H9 (cell line): ENCODE results near the gene ANKRD7. TPM values are rescaled to one million over a fixed set of nuclear protein-coding genes. Genes with fewer than 3 reads are reported as not detected.
A peak's percentile ranks its signal among the peaks of the same experiment; 100 is the strongest.

Source experiments
- DNase-seq: peaks from one replicate; pipeline ENCODE4 v3.0.0-alpha.2; 2017
- H2AFZ ChIP-seq: one replicate; pipeline ENCODE4 v1.6.1; 2013; ENCODE audit warnings: mild to moderate bottlenecking, low read length, control low read depth, moderate library complexity
- H2AK5ac ChIP-seq: 2 replicates; pipeline ENCODE4 v1.6.1; 2013; ENCODE audit warnings: low read length, control low read depth, mixed read lengths; ENCODE audit not compliant: insufficient read length
- H2BK120ac ChIP-seq: one replicate; pipeline ENCODE4 v1.6.1; 2013; ENCODE audit warnings: low read depth, mild to moderate bottlenecking, low read length, control low read depth, inconsistent platforms; ENCODE audit not compliant: poor library complexity, severe bottlenecking
- H2BK12ac ChIP-seq: 2 replicates; pipeline ENCODE4 v1.6.1; 2013; ENCODE audit warnings: low read length, control low read depth, mixed read lengths, low read depth; ENCODE audit not compliant: insufficient read length
- H2BK15ac ChIP-seq: 2 replicates; pipeline ENCODE4 v1.6.1; 2013; ENCODE audit warnings: low read depth, low read length, control low read depth
- H2BK20ac ChIP-seq: one replicate; pipeline ENCODE4 v1.6.1; 2013; ENCODE audit warnings: low read depth, mild to moderate bottlenecking, low read length, control low read depth, inconsistent platforms; ENCODE audit not compliant: poor library complexity, severe bottlenecking
- H2BK5ac ChIP-seq: 2 replicates; pipeline ENCODE4 v1.6.1; 2013; ENCODE audit warnings: low read length, control low read depth, mixed read lengths; ENCODE audit not compliant: insufficient read length
- H3K14ac ChIP-seq: 2 replicates; pipeline ENCODE4 v1.6.1; 2013; ENCODE audit warnings: low read length, control low read depth; ENCODE audit not compliant: insufficient read depth
- H3K18ac ChIP-seq: 2 replicates; pipeline ENCODE4 v1.6.1; 2013; ENCODE audit warnings: low read depth, mild to moderate bottlenecking, mixed read lengths, low read length, control low read depth; ENCODE audit not compliant: insufficient read length
- H3K23ac ChIP-seq: 2 replicates; pipeline ENCODE4 v1.6.1; 2013; ENCODE audit warnings: low read length, control low read depth, mixed read lengths, low read depth; ENCODE audit not compliant: insufficient read length
- H3K23me2 ChIP-seq: 2 replicates; pipeline ENCODE4 v1.6.1; 2013; ENCODE audit warnings: low read depth, mild to moderate bottlenecking, mixed read lengths, low read length, control low read depth; ENCODE audit not compliant: insufficient read length, poor library complexity, severe bottlenecking
- H3K27ac ChIP-seq: 2 replicates; pipeline ENCODE4 v1.5.1; 2013; ENCODE audit warnings: low read length, control low read depth, mixed read lengths, low read depth; ENCODE audit not compliant: insufficient read length
- H3K27me3 ChIP-seq: 2 replicates; pipeline ENCODE4 v1.6.1; 2013; ENCODE audit warnings: low read length, control low read depth, inconsistent platforms; ENCODE audit not compliant: insufficient read depth
- H3K4ac ChIP-seq: 2 replicates; pipeline ENCODE4 v1.6.1; 2013; ENCODE audit warnings: low read depth, mild to moderate bottlenecking, control low read depth, inconsistent platforms, low read length, moderate library complexity
- H3K4me1 ChIP-seq: 2 replicates; pipeline ENCODE4 v1.6.1; 2013; ENCODE audit warnings: low read length, control low read depth, inconsistent platforms; ENCODE audit not compliant: insufficient read depth
- H3K4me2 ChIP-seq: 2 replicates; pipeline ENCODE4 v1.6.1; 2013; ENCODE audit warnings: low read length, control low read depth, mixed read lengths; ENCODE audit not compliant: insufficient read length, insufficient read depth
- H3K56ac ChIP-seq: 2 replicates; pipeline ENCODE4 v1.6.1; 2013; ENCODE audit warnings: low read depth, mild to moderate bottlenecking, mixed read lengths, low read length, control low read depth; ENCODE audit not compliant: insufficient read length
- H3K79me1 ChIP-seq: 2 replicates; pipeline ENCODE4 v1.6.1; 2013; ENCODE audit warnings: low read depth, mild to moderate bottlenecking, moderate library complexity, low read length, control low read depth, inconsistent platforms; ENCODE audit not compliant: insufficient read depth, poor library complexity, severe bottlenecking
- H3K79me2 ChIP-seq: 2 replicates; pipeline ENCODE4 v1.6.1; 2013; ENCODE audit warnings: low read length, control low read depth, inconsistent platforms; ENCODE audit not compliant: insufficient read depth
- H3K9ac ChIP-seq: 2 replicates; pipeline ENCODE4 v1.6.1; 2013; ENCODE audit warnings: low read length, control low read depth, mixed read lengths; ENCODE audit not compliant: insufficient read length; ENCODE audit errors: extremely low read depth
- H3K9me3 ChIP-seq: one replicate; pipeline ENCODE4 v1.6.1; 2013; ENCODE audit warnings: low read depth, low read length, inconsistent platforms; ENCODE audit not compliant: control insufficient read depth
- H3T11ph ChIP-seq: one replicate; pipeline ENCODE4 v1.6.1; 2013; ENCODE audit warnings: mild to moderate bottlenecking, low read length, control low read depth, inconsistent platforms
- H4K20me1 ChIP-seq: one replicate; pipeline ENCODE4 v1.6.1; 2013; ENCODE audit not compliant: control insufficient read depth, insufficient read length, insufficient read depth
- H4K5ac ChIP-seq: 2 replicates; pipeline ENCODE4 v1.6.1; 2013; ENCODE audit warnings: low read depth, mild to moderate bottlenecking, mixed read lengths, low read length, control low read depth; ENCODE audit not compliant: insufficient read length
- H4K8ac ChIP-seq: replicated peaks from 2 replicates; pipeline ENCODE4 v1.6.1; 2013; ENCODE audit warnings: low read length, control low read depth, mixed read lengths, low read depth; ENCODE audit not compliant: insufficient read length
- H4K91ac ChIP-seq: 2 replicates; pipeline ENCODE4 v1.6.1; 2013; ENCODE audit warnings: low read depth, mild to moderate bottlenecking, moderate library complexity, mixed read lengths, low read length, control low read depth; ENCODE audit not compliant: insufficient read length
- H3K27ac Mint-ChIP-seq, 3 experiments: 2 replicates in 2 of 3; 3 replicates in 1 of 3; pipeline ENCODE4 v1.8.0; 2020 to 2021; ENCODE audit warnings: mixed read lengths in 3 of 3, mild to moderate bottlenecking in 1 of 3, moderate library complexity in 1 of 3
- H3K27me3 Mint-ChIP-seq: 2 replicates; pipeline ENCODE4 v1.8.0; 2021; ENCODE audit warnings: low read depth, mild to moderate bottlenecking, moderate library complexity, mixed read lengths
- H3K36me3 Mint-ChIP-seq, 3 experiments: 2 replicates in 2 of 3; 3 replicates in 1 of 3; pipeline ENCODE4 v1.8.0; 2020 to 2021; ENCODE audit warnings: low read depth in 3 of 3, mixed read lengths in 3 of 3; ENCODE audit not compliant: insufficient read depth in 1 of 3
- H3K4me1 Mint-ChIP-seq, 2 experiments: 2 replicates each; pipeline ENCODE4 v1.8.0; 2020; ENCODE audit warnings: mixed read lengths in 2 of 2
- H3K4me3 Mint-ChIP-seq, 2 experiments: 2 replicates in 1 of 2; 3 replicates in 1 of 2; pipeline ENCODE4 v1.8.0; 2020 to 2021; ENCODE audit warnings: mild to moderate bottlenecking in 2 of 2, mixed read lengths in 2 of 2, moderate library complexity in 1 of 2
- H3K9me3 Mint-ChIP-seq, 2 experiments: 2 replicates in 1 of 2; 3 replicates in 1 of 2; pipeline ENCODE4 v1.8.0; 2020; ENCODE audit warnings: mild to moderate bottlenecking in 2 of 2, mixed read lengths in 2 of 2, moderate library complexity in 1 of 2
- WGBS: extraction: QIAGEN DNeasy Blood & Tissue Kit; methylation state at CpG from one replicate; pipeline ENCODE4 v1.1.7; 2013; ENCODE audit warnings: missing lambda C conversion rate, low lambda C conversion rate, mixed read lengths; ENCODE audit not compliant: insufficient read length; ENCODE audit errors: extremely low coverage; 5-methylcytosine and 5-hydroxymethylcytosine counted together
- total RNA-seq: library from RNA; stranded (reverse); gene quantifications from 2 replicates; pipeline ENCODE4 v1.2.1, GENCODE V29; 2021
- TF ChIP-seq, protein P1 (sequence below): fragments of 200-600 bp; sonication (generic); conservative IDR thresholded peaks from 3 replicates; pipeline ENCODE4 v1.8.0; 2021; ENCODE audit warnings: antibody characterized with exemption, mild to moderate bottlenecking

ANKRD7 gene
- total RNA-seq, 1 experiment from 2014 or later, result not detected

DNA sequence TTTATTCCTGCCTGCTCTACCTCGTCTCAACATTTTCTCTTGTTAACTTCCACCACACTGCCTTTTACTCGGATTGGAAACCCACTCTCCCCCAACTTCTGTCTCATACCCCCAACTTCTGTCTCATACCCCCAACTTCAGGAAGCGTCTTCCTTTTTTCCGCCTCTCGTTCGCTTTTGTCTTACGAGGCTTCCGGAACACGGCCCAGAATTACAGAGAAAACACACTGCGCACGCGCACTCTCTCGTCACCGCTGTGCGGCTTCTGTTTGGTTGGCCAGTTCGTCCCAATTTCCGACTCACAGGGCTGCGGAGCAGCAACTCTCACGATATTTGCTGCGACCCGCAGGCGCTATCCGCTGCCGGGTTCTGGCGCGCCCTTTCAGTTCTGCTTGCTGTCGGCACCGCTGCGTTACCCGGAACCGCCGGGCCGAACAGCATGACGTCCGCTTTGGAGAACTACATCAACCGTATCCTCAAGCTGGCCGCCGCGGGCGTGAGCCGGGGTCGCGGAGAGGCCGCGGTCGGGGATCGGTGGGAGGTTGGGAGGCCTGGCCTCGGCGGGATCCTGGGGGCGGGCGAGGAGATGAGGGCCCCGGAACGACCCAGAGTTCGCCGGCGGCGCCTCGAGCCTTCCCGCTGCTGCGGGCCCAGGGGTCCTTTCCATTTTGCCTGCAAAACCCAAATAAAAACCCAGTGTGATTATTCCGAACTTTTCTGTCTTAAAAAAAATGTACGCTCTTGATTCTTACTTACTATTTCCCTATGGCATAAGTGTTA lies 40.5 kb upstream of the ANKRD7 start, which contains the start of gene LSM8:
LSM8 (plus strand) TSS at position 379 of the 779 bp plus-strand sequence; CDS start at position 439, 60 bp downstream.
- H3K27me3 ChIP-seq, result no peaks in the 10 kb centered on the region
- TF ChIP-seq, protein P1, sequence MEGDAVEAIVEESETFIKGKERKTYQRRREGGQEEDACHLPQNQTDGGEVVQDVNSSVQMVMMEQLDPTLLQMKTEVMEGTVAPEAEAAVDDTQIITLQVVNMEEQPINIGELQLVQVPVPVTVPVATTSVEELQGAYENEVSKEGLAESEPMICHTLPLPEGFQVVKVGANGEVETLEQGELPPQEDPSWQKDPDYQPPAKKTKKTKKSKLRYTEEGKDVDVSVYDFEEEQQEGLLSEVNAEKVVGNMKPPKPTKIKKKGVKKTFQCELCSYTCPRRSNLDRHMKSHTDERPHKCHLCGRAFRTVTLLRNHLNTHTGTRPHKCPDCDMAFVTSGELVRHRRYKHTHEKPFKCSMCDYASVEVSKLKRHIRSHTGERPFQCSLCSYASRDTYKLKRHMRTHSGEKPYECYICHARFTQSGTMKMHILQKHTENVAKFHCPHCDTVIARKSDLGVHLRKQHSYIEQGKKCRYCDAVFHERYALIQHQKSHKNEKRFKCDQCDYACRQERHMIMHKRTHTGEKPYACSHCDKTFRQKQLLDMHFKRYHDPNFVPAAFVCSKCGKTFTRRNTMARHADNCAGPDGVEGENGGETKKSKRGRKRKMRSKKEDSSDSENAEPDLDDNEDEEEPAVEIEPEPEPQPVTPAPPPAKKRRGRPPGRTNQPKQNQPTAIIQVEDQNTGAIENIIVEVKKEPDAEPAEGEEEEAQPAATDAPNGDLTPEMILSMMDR, result no peak
- H3K9me3 ChIP-seq, result no peaks in the 10 kb centered on the region
- no peak within 1 kb of the TSS; the same call in 1 of the 2 replicates for H3K4ac ChIP-seq
- H3K27ac ChIP-seq, result peak within 1 kb of the TSS; percentile 79
- no peak within 1 kb of the TSS for H2BK15ac ChIP-seq
- H2BK20ac ChIP-seq, result no peak within 1 kb of the TSS
- H3K9ac ChIP-seq, result peak within 1 kb of the TSS; percentile 99
- peak within 1 kb of the TSS; percentile 97 to 100 (median 98) for H3K27ac Mint-ChIP-seq
- H3K79me2 ChIP-seq, result peaks cover 13% of the 10 kb centered on the region; the same call in 1 of the 2 replicates
- H3K4me3 Mint-ChIP-seq, result peak within 1 kb of the TSS; percentile 93 to 94
- no peaks in the 10 kb centered on the region for H3K4me1 ChIP-seq
- no peak within 1 kb of the TSS for H4K8ac ChIP-seq
- DNase-seq, result peak; percentile 98
- H3K9me3 Mint-ChIP-seq, result no peaks in the 10 kb centered on the region; a peak in 2 of 5 replicates
- H3T11ph ChIP-seq, result no peak within 1 kb of the TSS
- peaks cover 13 to 22% of the 10 kb centered on the region in 2 experiments for H3K4me1 Mint-ChIP-seq
- no peak within 1 kb of the TSS for H2AK5ac ChIP-seq
- H3K18ac ChIP-seq, result peak within 1 kb of the TSS; percentile 91
- peaks cover 14 to 37% (median 36%) of the 10 kb centered on the region in 3 experiments for H3K36me3 Mint-ChIP-seq
- peak within 1 kb of the TSS; percentile 77 for H2BK5ac ChIP-seq
- peaks cover 4% of the 10 kb centered on the region; the same call in 1 of the 2 replicates for H3K27me3 Mint-ChIP-seq
- no peak within 1 kb of the TSS for H2AFZ ChIP-seq
- no peak within 1 kb of the TSS for H3K23ac ChIP-seq
- H3K14ac ChIP-seq, result peak within 1 kb of the TSS; percentile 93
- H2BK120ac ChIP-seq, result no peak within 1 kb of the TSS
- H3K56ac ChIP-seq, result peak within 1 kb of the TSS; percentile 88
- peak within 1 kb of the TSS; percentile 88 for H3K4me2 ChIP-seq
- no peaks in the 10 kb centered on the region for H4K20me1 ChIP-seq
- peaks cover 6% of the 10 kb centered on the region for H3K23me2 ChIP-seq
- H2BK12ac ChIP-seq, result no peak within 1 kb of the TSS
- H4K91ac ChIP-seq, result no peak within 1 kb of the TSS
- peak within 1 kb of the TSS; percentile 92 for H4K5ac ChIP-seq
- no peaks in the 10 kb centered on the region for H3K79me1 ChIP-seq
- WGBS, result no CpG with 5 or more reads among the region's 62 CpGs
